Inferior parietal cortex (tissue), 1 donor: ENCODE measurements around the gene PARD3B.
"Not testable (repeated sequence)": the region's sequence is repeated elsewhere in the genome, so short reads cannot be mapped to it uniquely, and the experiment has no call there.

Source experiments
- DNase-seq: peaks from one replicate; pipeline ENCODE4 v3.0.0-alpha.2; 2016; ENCODE audit errors: extremely low spot score

Gene PARD3B

DNA sequence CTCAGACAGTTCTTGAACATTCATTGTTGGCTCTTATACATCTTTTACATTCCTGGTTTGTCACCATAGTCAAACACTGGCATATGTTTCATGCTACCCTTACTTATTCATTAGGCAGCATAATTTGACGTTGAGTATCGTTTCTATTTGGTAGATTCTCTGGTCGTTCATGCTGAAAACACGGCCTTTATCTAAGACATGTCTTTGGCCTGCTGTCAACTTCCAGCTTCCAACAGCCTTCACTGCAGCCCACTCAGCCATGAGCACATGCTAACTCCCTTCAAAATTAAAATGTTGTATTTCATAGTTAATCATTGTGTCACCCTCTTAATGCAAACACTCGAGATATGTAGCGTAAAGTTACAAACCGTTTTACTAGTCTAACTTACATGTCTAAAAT is 644.0 kb downstream of the PARD3B start:
- DNase-seq = no peak

DNA sequence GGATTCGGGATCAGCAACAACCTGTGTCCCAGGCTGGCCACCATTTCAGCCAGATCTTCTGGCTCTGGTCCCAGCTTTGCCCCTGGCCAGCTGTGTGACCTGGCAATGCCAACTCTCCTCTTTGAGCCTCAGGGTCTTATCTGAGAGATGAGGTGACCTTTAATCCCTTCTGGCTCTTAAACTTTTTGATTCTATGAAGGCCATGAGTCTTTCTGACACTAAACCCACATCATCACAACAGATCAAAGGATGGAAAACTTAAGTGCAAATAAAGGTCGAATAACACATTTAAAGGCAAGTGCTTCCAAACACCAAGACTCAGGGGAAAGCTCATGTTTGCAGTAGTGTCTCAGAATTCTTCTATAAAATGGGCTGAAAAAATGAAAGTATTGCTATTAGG is 645.3 kb downstream of the PARD3B start:
- DNase-seq = no peak

DNA sequence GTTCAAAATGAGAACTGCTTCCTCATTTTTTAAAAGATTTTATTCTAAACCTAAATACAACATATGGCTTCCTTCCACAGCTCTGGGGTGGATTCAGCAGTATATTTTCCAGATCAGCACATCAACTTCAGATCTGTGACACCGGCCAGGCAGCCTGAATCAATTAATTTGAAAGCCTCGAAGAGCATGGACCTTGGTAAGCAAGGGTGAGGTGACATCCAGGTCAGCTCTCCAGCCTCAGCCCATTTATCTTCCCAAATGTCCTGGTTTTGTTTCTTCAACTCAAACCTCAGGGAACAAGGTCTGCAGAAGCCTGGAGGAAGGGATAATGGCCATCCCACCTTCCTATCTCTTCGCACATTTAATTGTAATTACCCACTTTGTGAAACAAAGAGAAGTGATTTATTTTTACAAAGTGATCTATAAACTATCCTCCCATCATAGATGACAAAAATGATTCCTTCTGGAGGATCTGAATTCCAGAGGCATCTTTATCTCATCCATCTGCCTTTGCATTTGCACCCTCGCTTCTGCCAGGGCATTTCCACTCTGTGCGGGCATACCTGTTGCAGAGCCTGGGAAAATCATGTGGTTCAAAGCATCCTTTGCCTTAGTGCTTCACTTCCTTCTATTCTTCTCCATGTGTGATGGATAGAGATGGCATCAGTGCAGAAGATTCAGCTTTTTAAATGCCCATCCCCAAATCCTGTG is 648.0 kb downstream of the PARD3B start:
- DNase-seq = no peak

DNA sequence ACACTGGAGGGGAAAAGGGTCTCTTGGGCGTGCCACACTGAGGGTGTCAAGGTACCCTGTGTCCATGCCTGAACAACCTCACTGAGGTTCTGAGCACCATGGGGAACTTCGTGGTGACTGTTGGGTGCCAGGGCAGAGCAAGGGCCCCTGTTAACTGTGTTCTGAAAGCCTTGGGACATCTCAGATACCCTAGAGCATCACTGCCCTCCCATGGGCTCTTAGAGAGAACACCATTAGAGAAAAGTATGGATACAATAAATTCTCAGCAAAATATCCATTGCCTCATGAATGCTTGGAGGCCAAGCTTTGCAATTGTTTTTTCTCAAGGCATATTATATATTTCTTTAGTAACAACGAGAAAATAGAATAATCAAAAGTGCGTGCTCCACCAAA is 648.6 kb downstream of the PARD3B start:
- DNase-seq = no peak

DNA sequence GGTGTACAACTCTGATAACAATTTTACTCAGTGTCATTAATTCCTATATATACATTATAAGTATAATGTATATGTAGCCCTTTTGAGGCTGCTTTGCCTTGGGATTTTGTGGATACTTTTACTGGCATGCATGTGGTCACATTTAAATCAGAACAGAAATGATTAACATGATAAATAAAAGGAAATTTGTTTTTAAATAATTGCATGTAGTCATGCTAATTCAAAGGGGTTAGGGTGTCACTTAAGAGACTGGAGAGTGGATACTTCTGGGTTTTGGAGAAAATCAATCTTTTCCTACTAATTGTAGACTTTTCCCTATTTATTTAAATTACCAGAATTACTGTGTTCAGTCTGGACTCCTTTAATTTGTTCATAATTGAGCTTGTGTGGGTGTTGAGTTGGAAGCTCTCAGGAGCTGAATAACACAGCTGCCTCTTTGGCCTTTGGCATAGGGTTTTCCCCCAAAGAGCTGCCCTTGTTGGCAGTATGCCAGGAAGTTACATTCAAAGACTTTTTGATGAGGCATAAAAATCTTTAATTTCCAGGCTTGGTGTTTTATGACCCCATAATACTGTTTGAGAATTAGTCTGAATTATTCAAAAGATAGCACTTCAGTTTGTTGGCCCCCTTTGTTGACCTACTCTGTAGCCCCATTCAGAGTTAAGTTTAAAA is 652.3 kb downstream of the PARD3B start:
- DNase-seq = no peak

DNA sequence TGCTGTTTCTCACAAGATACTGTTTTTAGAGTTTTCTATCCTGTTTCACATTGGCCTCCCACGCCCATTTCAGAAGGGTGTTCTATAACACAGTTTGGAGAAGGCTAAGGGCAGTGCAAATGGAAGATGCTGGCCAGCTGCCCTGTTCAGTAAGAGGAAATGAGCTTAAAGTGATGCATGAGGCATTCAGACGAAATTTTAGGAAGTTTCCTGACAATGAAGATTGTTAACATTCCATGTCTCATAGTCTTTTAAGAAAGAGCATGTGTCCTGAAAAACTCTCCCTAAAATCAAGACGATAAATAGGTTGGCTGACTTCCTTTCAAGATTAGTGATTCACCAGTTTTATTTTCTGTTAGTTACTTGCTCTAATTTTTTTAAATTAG is 652.9 kb downstream of the PARD3B start:
- no peak for DNase-seq

DNA sequence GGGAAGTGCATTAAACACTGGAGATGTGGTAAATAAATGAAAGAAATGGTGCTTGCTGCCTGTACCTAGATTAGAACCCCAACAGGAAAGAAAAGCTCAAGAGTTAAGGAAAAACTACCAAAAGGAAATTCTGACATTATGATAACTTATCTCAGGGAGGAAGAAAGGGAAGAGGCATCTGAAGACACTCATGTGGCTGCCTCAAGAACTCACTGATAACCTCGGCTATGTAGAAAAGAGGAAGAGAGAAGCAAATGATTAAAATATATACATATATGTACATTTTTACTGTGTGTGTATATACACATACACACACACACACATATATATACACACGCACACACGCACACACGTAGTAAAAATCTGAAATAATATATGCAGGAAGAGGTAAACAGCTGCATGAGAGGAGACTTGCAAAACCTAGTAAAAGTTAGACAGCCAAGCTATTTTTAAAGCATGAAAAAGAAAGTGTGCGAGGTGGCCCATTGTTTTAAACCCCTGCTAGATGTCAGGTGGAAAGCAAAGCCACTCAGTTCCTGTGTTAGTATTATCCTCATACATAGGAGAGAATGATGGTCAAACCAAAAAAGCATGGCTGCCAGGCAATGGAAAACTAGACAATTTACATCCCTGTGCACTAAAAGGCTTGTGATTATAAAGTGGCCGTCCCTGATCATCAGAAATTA is 654.0 kb downstream of the PARD3B start:
- no peak for DNase-seq

DNA sequence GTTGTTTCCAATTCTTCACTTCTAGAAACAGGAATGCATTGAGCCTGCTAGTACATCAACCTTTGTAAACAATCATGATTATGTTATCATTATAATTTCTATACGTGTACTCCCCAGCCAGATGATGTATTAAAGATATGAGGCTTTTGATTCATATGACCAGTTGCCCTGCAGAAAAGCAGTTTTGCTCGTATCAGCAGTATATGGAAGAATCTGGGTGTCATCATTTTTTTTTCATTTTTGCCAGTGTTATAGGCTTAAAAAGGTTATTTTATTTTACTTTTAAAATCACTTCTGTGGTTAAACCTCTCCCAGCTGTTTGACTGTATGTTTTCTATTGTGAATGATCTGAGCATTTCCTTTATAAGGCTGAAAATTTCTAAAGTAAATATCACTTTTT is 665.2 kb downstream of the PARD3B start:
- no peak for DNase-seq

DNA sequence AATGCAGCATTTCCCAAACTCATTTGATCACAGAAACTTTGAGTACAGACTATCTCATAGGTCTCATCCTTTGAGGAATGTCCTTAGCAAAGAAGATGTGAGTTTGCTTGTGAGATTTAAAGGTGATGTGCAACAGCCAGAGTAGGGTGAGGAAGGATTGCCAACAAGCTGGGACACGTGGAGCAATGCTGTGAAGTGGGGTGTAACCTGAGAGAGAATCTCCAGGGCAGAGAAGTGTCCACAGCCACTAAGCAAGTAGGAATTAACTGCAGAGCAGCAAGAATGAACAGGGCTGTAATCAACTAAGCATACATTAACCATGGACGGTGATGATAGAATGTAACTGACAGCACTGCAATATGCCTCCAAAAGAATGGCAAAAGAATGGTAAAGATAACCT is 667.1 kb downstream of the PARD3B start:
- no peak for DNase-seq

DNA sequence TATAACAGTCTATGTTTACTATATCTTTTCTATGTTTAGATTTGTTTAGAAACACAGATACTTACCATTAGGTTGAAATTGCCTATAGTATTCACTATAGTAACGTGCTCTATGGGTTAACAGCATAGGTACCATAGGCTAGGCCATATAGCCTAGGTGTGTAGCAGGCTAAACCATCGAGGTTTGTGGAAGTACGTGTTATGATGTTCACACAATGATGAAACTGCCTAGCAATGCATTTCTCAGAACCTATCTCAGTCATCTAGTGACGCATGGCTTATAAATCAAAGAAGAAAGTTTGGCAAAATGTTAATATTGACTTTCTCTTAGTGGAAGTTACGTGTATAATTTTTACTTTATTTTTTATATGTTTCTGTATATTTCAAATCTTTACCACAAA is 670.8 kb downstream of the PARD3B start:
- no peak for DNase-seq

DNA sequence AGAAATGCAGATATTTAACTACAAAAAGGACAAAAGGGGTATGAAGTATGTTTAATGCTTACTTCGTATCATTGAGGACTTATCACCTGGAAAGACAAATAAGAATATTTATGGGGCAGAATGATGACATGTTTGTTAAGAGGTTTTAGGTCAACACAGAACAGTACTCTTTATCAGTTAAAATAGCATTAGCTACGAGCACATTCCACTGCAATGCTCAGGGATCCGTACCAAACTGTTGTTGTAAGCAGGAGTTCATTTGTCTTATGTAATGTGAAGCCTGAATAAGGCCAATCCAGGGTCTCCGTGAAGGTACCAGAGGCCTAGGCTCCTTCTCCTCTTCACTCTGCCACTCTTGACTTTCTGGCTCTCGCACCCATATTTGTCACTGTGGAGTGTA is 671.3 kb downstream of the PARD3B start:
- no peak for DNase-seq

DNA sequence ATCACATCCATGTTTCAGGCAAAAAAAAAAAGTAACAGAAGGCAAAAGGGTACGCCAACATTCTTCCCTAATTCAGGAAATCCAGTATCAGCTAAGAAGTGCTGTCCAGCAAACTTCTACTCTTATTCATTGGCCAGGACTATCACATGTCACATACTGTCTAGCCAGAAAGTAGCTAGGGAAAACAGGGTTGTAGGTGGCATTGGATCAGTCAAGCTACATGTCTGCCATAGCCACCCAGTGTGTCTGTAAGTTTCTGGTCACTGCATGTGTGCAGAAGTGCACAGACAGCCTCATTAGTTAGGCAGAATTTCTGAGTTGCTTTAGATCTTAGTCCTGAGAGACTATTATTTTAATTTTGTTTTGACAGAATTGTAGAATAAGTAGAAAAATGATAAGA is 671.7 kb downstream of the PARD3B start:
- DNase-seq = no peak

DNA sequence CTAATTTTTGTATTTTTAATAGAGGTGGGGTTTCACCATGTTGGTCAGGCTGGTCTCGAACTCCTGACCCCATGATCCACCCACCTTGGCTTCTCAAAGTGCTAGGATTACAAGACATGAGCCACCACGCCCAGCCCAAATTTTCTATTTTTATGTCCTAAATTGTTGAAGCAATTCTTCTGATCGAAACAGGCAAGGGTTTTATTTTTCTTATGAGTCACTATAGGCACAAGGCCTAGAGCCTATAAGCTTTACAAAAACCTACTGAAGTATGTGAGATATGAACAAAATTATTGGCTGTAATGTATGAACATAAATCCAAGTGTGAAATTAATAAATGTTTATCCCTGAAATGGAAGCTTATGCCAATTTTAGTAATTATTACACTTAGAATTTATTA is 672.8 kb downstream of the PARD3B start:
- DNase-seq = no peak

DNA sequence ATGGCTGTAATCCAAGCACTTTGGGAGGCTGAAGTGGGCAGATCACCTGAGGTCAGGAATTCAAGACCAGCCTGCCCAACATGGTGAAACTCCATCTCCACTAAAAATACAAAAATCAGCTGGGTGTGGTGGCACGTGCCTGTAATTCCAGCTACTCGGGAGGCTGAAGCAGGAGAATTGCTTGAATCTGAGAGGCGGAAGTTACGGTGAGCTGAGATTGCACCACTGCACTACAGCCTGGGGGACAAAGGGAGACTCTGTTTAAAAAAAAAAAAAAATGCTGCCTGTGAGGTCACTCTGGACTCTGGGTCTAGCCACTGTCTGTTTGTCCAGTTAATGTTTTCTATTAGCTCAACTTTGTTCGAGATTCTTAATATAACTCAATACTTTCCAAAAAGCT is 673.5 kb downstream of the PARD3B start:
- not testable (repeated sequence) for DNase-seq

DNA sequence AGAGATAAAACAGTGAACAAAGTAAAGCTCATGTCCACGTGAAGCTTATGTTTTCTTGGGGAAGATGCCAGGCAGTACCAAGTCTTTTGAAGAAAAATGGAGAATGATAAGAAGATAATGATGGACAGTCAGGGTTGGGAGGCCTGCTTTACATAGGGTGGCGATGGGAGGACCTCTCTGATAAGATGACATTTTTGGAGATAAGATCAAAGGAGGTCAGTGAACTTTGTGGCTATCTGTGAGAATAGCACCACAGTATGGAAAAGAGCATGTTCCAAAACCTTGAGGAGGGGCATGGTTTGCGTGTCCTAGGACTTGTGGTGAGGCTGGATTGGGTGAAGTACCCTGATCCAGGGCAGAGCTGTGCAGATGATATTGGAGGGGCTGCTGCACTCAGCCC is 675.3 kb downstream of the PARD3B start:
- no peak for DNase-seq

DNA sequence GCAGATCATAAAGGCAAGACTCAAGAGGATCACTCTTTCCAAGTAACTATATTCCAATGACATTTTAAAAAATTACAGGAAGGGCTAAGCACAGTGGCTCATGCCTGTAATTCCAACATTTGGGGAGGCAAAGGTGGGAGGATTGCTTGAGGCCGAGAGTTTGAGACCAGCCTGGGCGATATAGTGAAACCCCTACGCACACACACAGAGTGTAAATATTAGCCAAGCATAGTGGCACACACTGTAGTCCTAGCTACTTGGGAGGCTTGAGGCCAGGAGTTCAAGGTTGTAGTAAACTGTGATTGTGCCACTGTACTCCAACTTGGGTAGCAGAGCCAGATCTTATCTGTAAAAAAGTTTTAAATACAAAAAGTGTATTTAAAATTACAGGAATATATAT is 686.8 kb downstream of the PARD3B start:
- DNase-seq = no peak

DNA sequence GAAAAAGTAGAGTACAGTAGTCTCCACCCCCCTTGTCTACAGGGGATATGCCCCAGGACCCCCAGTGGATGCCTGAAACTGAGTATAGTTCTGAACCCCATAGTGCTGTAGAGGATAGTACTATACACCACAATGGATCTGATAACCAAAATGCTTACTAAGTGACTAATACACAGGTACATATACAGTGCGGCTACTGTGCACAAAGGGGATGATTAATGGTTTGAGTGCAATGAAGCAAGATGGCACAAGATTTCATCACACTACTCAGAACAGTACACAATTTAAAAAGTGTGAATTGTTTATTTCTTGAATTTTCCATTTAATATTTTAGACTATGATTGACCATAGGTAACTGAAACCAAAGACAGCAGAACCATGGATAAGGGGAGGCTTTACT is 690.2 kb downstream of the PARD3B start:
- DNase-seq = no peak

DNA sequence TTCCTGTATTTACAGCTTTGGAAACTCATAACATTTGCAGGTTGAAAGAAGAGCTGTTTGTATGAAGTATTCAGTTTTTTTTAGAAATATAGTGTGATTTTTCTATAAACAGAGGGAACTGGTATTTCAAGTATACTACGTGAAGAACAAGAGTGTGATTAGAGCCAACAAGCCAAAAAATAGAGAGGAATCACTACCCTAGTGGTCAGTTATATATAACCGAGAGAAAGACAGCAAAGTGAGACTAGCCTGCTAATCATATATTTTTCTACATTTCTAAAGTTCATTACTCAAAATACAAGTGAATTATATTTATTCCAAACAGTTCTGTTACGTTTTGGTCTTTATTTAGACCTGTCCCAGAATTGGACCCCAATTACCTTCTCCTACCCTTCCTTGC is 692.2 kb downstream of the PARD3B start:
- no peak for DNase-seq

DNA sequence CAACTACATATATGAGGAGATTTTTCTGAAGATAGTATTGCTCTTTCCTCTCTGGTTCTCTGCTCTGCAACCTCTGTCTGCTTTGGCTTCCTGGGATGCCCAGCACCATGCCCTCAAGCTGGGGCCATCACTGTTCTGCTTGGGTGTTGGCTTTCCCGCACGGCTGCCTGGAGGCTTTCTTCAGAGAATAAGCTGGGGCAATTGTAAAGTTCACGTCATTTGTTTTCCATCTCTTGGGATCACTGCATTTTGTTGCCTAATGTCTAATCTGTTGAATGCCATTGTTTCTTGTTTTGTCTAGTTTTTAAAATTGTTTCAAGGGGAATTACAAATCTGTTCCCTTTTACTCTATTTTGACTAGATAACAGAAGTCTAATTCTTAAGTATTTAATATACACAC is 699.7 kb downstream of the PARD3B start:
- no peak for DNase-seq

DNA sequence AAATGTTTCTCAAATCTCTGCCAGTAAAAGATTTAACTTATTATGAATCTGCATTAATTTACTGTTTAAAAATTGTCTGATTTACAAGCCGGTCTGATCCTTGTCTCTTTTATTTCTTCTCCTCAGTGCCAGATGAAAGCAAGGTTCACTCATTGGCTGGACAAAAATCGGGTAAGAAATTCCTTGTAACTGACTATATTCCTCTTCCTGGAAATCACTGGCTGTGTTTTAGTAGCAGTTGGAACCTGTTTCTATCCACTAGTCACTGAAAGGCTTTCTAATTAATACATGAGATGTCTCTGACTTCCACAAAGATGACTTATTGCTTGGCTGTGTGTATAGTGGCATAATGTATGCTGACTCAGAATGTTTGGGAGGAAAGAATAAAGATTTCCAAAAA is 700.4 kb downstream of the PARD3B start:
- no peak for DNase-seq

DNA sequence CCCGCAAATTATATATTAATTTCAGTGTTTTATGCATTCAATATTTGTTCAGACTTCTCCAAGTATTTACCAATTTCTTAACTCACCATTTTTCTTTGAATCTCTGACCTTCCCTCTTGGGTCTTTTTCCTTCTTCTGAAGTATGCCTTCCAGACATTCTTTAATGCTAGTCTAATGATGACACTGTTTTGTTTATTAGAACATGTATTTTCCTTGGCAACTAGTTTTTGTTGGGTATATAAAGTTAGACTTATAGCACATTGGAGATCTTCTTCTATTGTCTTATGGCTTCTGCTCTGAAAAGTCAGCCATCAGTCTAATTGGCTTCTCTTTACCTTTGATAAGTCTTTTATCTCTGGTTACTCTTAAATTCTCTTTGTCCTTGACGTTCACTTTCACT is 713.8 kb downstream of the PARD3B start:
- DNase-seq = no peak

DNA sequence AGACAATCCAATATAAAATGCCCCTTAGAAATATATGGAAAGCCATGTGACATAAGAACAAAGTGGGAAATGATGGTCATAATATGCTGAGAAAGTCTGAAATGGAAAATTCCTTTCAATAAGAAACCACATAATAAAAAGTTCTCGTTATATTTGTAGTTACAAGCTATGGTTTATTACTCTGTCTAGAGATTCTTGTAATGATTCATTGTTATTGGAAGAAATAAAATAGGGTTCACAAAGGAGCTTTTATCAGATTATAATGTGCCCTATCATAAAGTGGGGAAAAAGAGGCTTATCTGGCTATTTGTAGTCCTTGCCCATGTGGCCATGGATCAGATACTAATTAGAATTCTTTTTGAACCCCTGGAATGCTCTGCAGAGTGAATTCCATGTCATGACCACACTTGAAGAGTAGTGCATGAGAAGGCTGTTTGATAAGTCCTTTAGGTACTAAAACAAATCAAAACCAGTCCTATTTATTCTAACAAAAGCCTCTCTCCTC is 716.3 kb downstream of the PARD3B start:
- DNase-seq = no peak

DNA sequence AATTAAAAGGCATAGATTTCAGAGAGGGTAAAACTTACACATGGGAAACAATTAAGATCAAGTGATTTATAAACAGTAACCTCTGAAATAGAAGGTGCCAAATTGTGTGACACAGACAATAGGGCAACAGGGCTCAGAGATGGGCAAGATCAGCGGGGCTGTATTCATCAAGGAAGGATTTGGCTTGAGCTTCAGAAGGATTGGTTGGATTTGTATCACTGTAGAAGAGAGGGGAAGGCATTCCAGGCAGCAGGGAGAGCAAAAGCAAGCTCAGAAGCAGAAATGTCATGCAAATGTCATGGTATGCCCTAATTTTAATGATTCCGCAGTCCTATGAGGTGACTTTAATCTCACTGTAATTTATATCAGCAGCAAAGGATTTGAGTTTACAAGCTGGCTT is 722.0 kb downstream of the PARD3B start:
- DNase-seq = no peak
